ENCODE data around the gene ME3. TPM values are rescaled to one million over a fixed set of nuclear protein-coding genes. Genes with fewer than 3 reads are reported as not detected.

ME3 gene
- total RNA-seq, 1 experiment from 2014 or later = 1.8 TPM

GRCh38 chr11:86490582-86490981 is 181.8 kb downstream of the ME3 start (continued):
- TF ChIP-seq, protein P1, sequence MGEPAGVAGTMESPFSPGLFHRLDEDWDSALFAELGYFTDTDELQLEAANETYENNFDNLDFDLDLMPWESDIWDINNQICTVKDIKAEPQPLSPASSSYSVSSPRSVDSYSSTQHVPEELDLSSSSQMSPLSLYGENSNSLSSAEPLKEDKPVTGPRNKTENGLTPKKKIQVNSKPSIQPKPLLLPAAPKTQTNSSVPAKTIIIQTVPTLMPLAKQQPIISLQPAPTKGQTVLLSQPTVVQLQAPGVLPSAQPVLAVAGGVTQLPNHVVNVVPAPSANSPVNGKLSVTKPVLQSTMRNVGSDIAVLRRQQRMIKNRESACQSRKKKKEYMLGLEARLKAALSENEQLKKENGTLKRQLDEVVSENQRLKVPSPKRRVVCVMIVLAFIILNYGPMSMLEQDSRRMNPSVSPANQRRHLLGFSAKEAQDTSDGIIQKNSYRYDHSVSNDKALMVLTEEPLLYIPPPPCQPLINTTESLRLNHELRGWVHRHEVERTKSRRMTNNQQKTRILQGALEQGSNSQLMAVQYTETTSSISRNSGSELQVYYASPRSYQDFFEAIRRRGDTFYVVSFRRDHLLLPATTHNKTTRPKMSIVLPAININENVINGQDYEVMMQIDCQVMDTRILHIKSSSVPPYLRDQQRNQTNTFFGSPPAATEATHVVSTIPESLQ (CRISPR knock-in tag; IDR thresholded peaks at IDR 0.05) = no peak
- TF ChIP-seq MYBL2 (CRISPR knock-in tag; IDR thresholded peaks at IDR 0.05) (no peak), ZNF219 (CRISPR knock-in tag; IDR thresholded peaks at IDR 0.05; ENCODE audit: borderline replicate concordance) (no peak), CDX4 (CRISPR knock-in tag; IDR thresholded peaks at IDR 0.05; ENCODE audit: borderline replicate concordance) (no peak), GTF2I (CRISPR knock-in tag; conservative IDR thresholded peaks at IDR 0.05) (no peak), JAZF1 (CRISPR knock-in tag; IDR thresholded peaks at IDR 0.05) (no peak)

GRCh38 chr11:86489442-86489841 is 183.0 kb downstream of the ME3 start:
- TF ChIP-seq CBFB (CRISPR knock-in tag; IDR thresholded peaks at IDR 0.05; ENCODE audit: low read depth) = no peak
- no peak for TF ChIP-seq FOXP1 (CRISPR knock-in tag; IDR thresholded peaks at IDR 0.05; ENCODE audit: borderline replicate concordance)
- TF ChIP-seq HMGA2 (CRISPR knock-in tag; IDR thresholded peaks at IDR 0.05) = no peak
- no peak for TF ChIP-seq E2F5 (CRISPR knock-in tag; IDR thresholded peaks at IDR 0.05)
- TF ChIP-seq ZNF512 (CRISPR knock-in tag; IDR thresholded peaks at IDR 0.05; ENCODE audit: borderline replicate concordance) = no peak
- TF ChIP-seq ZNF416 (CRISPR knock-in tag; IDR thresholded peaks at IDR 0.05) = no peak
- no peak for TF ChIP-seq GRHL2 (CRISPR knock-in tag; IDR thresholded peaks at IDR 0.05; ENCODE audit: insufficient replicate concordance, severe bottlenecking)
- Mint-ChIP-seq H3K27ac (no peak overlapping the region), H3K9me3 (no peaks in the 10 kb centered on the region), H3K36me3 (no peaks in the 10 kb centered on the region), H3K4me3 (no peak overlapping the region), H3K27me3 (ENCODE audit: low read depth) (no peaks in the 10 kb centered on the region), H3K4me1 (no peaks in the 10 kb centered on the region)
- CTCF ChIA-PET = no interaction called here
- DNase-seq (ENCODE audit: low spot score) (no peak), ATAC-seq (no peak)
- POLR2A ChIA-PET = no interaction called here

DNA sequence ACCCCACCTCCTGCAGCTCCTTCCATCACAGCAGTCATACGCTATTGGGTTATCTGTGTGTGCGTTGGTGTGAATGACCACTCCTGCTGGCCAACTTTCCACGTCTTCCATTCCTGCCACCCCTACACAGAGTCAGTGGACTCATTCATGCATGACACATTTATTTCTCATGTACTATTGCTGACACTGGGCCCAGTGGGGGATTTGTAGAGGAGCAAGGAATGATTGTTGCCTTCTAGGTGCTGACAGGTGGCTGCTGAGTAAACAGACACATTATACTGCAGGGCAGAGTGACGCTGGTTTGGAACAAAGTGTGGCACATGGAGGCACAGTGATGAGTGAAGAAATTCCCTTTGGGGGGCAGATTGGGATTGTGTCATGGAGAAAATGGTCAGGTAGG is 183.9 kb downstream of the ME3 start:
- Mint-ChIP-seq H3K4me3 (no peak overlapping the region), H3K27me3 (ENCODE audit: low read depth) (no peaks in the 10 kb centered on the region), H3K27ac (no peak overlapping the region), H3K4me1 (no peaks in the 10 kb centered on the region), H3K36me3 (no peaks in the 10 kb centered on the region), H3K9me3 (no peaks in the 10 kb centered on the region)
- no peak for DNase-seq (ENCODE audit: low spot score)
- ATAC-seq = no peak
- POLR2A ChIA-PET = no interaction called here
- CTCF ChIA-PET = no interaction called here
- TF ChIP-seq ZNF416 (CRISPR knock-in tag; IDR thresholded peaks at IDR 0.05) = no peak
- TF ChIP-seq ZNF317 (CRISPR knock-in tag; IDR thresholded peaks at IDR 0.05; ENCODE audit: borderline replicate concordance, low read depth) = no peak
- no peak for TF ChIP-seq JAZF1 (CRISPR knock-in tag; IDR thresholded peaks at IDR 0.05)
- TF ChIP-seq, protein P2, sequence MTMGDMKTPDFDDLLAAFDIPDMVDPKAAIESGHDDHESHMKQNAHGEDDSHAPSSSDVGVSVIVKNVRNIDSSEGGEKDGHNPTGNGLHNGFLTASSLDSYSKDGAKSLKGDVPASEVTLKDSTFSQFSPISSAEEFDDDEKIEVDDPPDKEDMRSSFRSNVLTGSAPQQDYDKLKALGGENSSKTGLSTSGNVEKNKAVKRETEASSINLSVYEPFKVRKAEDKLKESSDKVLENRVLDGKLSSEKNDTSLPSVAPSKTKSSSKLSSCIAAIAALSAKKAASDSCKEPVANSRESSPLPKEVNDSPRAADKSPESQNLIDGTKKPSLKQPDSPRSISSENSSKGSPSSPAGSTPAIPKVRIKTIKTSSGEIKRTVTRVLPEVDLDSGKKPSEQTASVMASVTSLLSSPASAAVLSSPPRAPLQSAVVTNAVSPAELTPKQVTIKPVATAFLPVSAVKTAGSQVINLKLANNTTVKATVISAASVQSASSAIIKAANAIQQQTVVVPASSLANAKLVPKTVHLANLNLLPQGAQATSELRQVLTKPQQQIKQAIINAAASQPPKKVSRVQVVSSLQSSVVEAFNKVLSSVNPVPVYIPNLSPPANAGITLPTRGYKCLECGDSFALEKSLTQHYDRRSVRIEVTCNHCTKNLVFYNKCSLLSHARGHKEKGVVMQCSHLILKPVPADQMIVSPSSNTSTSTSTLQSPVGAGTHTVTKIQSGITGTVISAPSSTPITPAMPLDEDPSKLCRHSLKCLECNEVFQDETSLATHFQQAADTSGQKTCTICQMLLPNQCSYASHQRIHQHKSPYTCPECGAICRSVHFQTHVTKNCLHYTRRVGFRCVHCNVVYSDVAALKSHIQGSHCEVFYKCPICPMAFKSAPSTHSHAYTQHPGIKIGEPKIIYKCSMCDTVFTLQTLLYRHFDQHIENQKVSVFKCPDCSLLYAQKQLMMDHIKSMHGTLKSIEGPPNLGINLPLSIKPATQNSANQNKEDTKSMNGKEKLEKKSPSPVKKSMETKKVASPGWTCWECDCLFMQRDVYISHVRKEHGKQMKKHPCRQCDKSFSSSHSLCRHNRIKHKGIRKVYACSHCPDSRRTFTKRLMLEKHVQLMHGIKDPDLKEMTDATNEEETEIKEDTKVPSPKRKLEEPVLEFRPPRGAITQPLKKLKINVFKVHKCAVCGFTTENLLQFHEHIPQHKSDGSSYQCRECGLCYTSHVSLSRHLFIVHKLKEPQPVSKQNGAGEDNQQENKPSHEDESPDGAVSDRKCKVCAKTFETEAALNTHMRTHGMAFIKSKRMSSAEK (CRISPR knock-in tag; IDR thresholded peaks at IDR 0.05; ENCODE audit: borderline replicate concordance) = no peak
- no peak for TF ChIP-seq AR (CRISPR knock-in tag; IDR thresholded peaks at IDR 0.05)
- no peak for TF ChIP-seq ELF4 (CRISPR knock-in tag; IDR thresholded peaks at IDR 0.05; ENCODE audit: low read depth)
- no peak for TF ChIP-seq TEAD1 (CRISPR knock-in tag; IDR thresholded peaks at IDR 0.05)
- no peak for TF ChIP-seq KAT7 (CRISPR knock-in tag; IDR thresholded peaks at IDR 0.05; ENCODE audit: borderline replicate concordance)
- no peak for TF ChIP-seq TP53 (CRISPR knock-in tag; IDR thresholded peaks at IDR 0.05)
- no peak for TF ChIP-seq FOXP1 (CRISPR knock-in tag; IDR thresholded peaks at IDR 0.05; ENCODE audit: borderline replicate concordance)
- TF ChIP-seq ZNF219 (CRISPR knock-in tag; IDR thresholded peaks at IDR 0.05; ENCODE audit: borderline replicate concordance) = no peak
- no peak for TF ChIP-seq ESRRA (CRISPR knock-in tag; IDR thresholded peaks at IDR 0.05; ENCODE audit: borderline replicate concordance)
- TF ChIP-seq ZNF396 (CRISPR knock-in tag; IDR thresholded peaks at IDR 0.05; ENCODE audit: borderline replicate concordance) = no peak
